GM18909 (cell line): Measurements from ENCODE around the gene CLPTM1L.
"Not testable (repeated sequence)": the region's sequence is repeated elsewhere in the genome, so short reads cannot be mapped to it uniquely, and the experiment has no call there.

ENCODE experiments used
- ATAC-seq: cut with Tn5 transposase; IDR thresholded peaks from one replicate; pipeline ENCODE4 v1.9.1; 2021; ENCODE audit warnings: mild to moderate bottlenecking; ENCODE audit not compliant: unreplicated experiment, poor library complexity

The CLPTM1L gene

GRCh38 chr5:1298067-1298551 lies 46.8 kb downstream of the CLPTM1L start:
- no peak for ATAC-seq

GRCh38 chr5:1297243-1297642 lies 47.7 kb downstream of the CLPTM1L start:
- no peak for ATAC-seq

- no peak for ATAC-seq
Observed at GRCh38 chr5:1295650-1296037, 49.3 kb downstream of the CLPTM1L start.

- ATAC-seq: no peak
Observed at GRCh38 chr5:1294835-1295649, 49.9 kb downstream of the CLPTM1L start, which contains the start of gene TERT. TERT (minus strand) TSS chr5:1295068; CDS start chr5:1294989, 79 bp downstream.

GRCh38 chr5:1294206-1294834 lies 50.6 kb downstream of the CLPTM1L start:
- ATAC-seq: no peak

- ATAC-seq: no peak
Observed at GRCh38 chr5:1293416-1294205, 51.3 kb downstream of the CLPTM1L start.

- ATAC-seq: no peak
Observed at GRCh38 chr5:1292846-1293415, 52.0 kb downstream of the CLPTM1L start.

GRCh38 chr5:1292139-1292538 lies 52.8 kb downstream of the CLPTM1L start:
- ATAC-seq: no peak

- ATAC-seq: no peak
Observed at GRCh38 chr5:1291611-1292080, 53.3 kb downstream of the CLPTM1L start.

GRCh38 chr5:1290956-1291355 lies 53.9 kb downstream of the CLPTM1L start:
- not testable (repeated sequence) for ATAC-seq

- not testable (repeated sequence) for ATAC-seq
Observed at GRCh38 chr5:1289559-1289958, 55.3 kb downstream of the CLPTM1L start.

- no peak for ATAC-seq
Observed at GRCh38 chr5:1288439-1289335, 56.2 kb downstream of the CLPTM1L start.

GRCh38 chr5:1285883-1286291 lies 59.0 kb downstream of the CLPTM1L start:
- ATAC-seq: no peak

GRCh38 chr5:1285141-1285540 lies 59.8 kb downstream of the CLPTM1L start:
- no peak for ATAC-seq

GRCh38 chr5:1284336-1284970 lies 60.4 kb downstream of the CLPTM1L start:
- not testable (repeated sequence) for ATAC-seq

GRCh38 chr5:1283729-1284041 lies 61.2 kb downstream of the CLPTM1L start:
- ATAC-seq: not testable (repeated sequence)

GRCh38 chr5:1282993-1283728 lies 61.7 kb downstream of the CLPTM1L start:
- ATAC-seq: not testable (repeated sequence)
